Measurements from ENCODE around the gene PPP1R14C. TPM values are rescaled to one million over a fixed set of nuclear protein-coding genes. Genes with fewer than 3 reads are reported as not detected.

The PPP1R14C gene
- total and polyA plus RNA-seq, 2 experiments from 2014 or later, result 1.1 to 1.4 TPM

- TF ChIP-seq CTCF (conservative IDR thresholded peaks at IDR 0.05; ENCODE audit: low read depth in 2 of 2), result no peak
- TF ChIP-seq EZH2 (IDR thresholded peaks at IDR 0.05; ENCODE audit: low read depth, unreplicated experiment), result no peak
- no peak for TF ChIP-seq CREB1 (CRISPR knock-in tag; IDR thresholded peaks at IDR 0.05; ENCODE audit: low read depth)
- no peak for TF ChIP-seq ZNF331 (CRISPR knock-in tag; IDR thresholded peaks at IDR 0.05; ENCODE audit: low read depth)
- no peak for TF ChIP-seq REST (IDR thresholded peaks at IDR 0.05; ENCODE audit: unreplicated experiment)
Observed at GRCh38 chr6:150191809-150192208, 49.0 kb downstream of the PPP1R14C start (continued).

GRCh38 chr6:150194195-150194594 lies 51.4 kb downstream of the PPP1R14C start:
- Histone ChIP-seq H3K4me2 (no peak overlapping the region), H3F3A (replicated peaks; ENCODE audit: low read depth) (no peaks in the 10 kb centered on the region), H3K4me1 (ENCODE audit: insufficient read depth) (no peaks in the 10 kb centered on the region), H3K27ac (ENCODE audit: low read depth) (no peak overlapping the region), H3K4me3 (no peak overlapping the region), H3K36me3 (ENCODE audit: insufficient read depth) (no peaks in the 10 kb centered on the region), H2AFZ (no peak overlapping the region), H3K27me3 (ENCODE audit: insufficient read depth) (no peaks in the 10 kb centered on the region), H3K79me2 (replicated peaks; ENCODE audit: insufficient read depth) (no peaks in the 10 kb centered on the region), H3K9me2 (ENCODE audit: insufficient read depth) (no peaks in the 10 kb centered on the region), H4K20me1 (replicated peaks; ENCODE audit: insufficient read depth) (no peaks in the 10 kb centered on the region)
- H3K27me3 Mint-ChIP-seq (ENCODE audit: insufficient read depth, low read depth, poor library complexity), result peaks cover 4% of the 10 kb centered on the region
- H3K4me1 Mint-ChIP-seq, result no peaks in the 10 kb centered on the region; the same call in 2 of the 3 replicates
- H3K4me3 Mint-ChIP-seq, result no peak overlapping the region
- H3K36me3 Mint-ChIP-seq (ENCODE audit: low read depth), result no peaks in the 10 kb centered on the region; the same call in 2 of the 3 replicates
- peaks cover 13% of the 10 kb centered on the region for H3K9me3 Mint-ChIP-seq
- H3K27ac Mint-ChIP-seq, result no peak overlapping the region
- ATAC-seq, result no peak
- no peak for DNase-seq (ENCODE audit: low spot score)
- TF ChIP-seq STAT1 (IDR thresholded peaks at IDR 0.05; ENCODE audit: unreplicated experiment) (no peak), REST (IDR thresholded peaks at IDR 0.05; ENCODE audit: unreplicated experiment) (no peak), ETS1 (IDR thresholded peaks at IDR 0.05) (no peak), EZH2 (IDR thresholded peaks at IDR 0.05; ENCODE audit: low read depth, unreplicated experiment) (no peak), POLR2AphosphoS5 (IDR thresholded peaks at IDR 0.05; ENCODE audit: low read depth) (no peak), ZNF331 (CRISPR knock-in tag; IDR thresholded peaks at IDR 0.05; ENCODE audit: low read depth) (no peak), EZH2phosphoT487 (IDR thresholded peaks at IDR 0.05; ENCODE audit: unreplicated experiment) (no peak), JUNB (IDR thresholded peaks at IDR 0.05; ENCODE audit: unreplicated experiment) (no peak), ZNF114 (CRISPR knock-in tag; IDR thresholded peaks at IDR 0.05) (no peak), CREB1 (CRISPR knock-in tag; IDR thresholded peaks at IDR 0.05; ENCODE audit: low read depth) (no peak), NANOG (IDR thresholded peaks at IDR 0.05; ENCODE audit: borderline replicate concordance) (no peak)
